Activated T-helper 9 cell treated with anti-CD3 and anti-CD28 coated beads, Interleukin-2, amount 50 U/mL, for 16 hours (primary cell): ENCODE measurements around the gene TNIP1.
A peak's percentile ranks its signal among the peaks of the same experiment; 100 is the strongest.

Source experiments
- DNase-seq: peaks from one replicate; pipeline ENCODE4 v3.0.0-alpha.2; 2020; ENCODE audit warnings: low read depth

Gene TNIP1

GRCh38 chr5:151083081-151083676, 2.3 kb upstream of the TNIP1 start:
- DNase-seq: peak; percentile 64

GRCh38 chr5:151082282-151082902, 1.6 kb upstream of the TNIP1 start:
- no peak for DNase-seq

GRCh38 chr5:151081431-151082281, 822 bp upstream of the TNIP1 start:
- no peak for DNase-seq

DNA sequence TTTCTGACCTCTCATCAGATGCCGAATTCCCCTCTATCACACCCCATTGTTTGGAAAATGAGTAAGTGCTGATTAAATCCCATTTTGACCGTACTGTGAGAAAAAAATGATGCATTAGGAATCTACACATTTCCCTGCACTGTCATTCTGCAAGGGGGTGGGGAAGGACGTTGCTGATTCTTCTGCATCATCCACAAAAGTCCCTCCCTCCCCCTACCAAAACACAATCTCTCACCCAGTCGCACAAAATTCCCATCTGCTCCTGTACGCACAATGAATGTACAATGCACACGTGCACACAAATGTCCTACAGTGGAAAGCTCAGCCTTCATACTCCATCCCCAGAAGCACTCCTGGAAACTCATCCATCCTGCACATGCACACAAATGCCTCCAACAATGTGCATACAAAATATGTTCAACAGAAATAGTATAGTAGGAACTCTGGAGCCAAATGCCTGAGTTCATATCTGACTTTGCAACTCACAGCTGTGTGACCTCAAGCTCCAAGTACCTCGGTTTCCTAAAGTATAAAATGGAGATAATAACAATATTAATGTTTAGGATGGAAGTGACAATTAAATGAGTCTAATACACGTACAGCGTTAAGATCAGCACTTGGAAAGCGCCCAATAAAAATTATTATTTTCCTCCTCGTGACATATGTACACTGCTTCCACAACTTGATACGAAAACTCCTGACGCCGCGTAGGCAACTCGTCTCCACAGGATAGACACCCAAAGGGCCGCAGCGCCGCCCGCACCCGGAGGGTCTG, 809 bp downstream of the TNIP1 start:
- no peak for DNase-seq

GRCh38 chr5:151078490-151079262, 2.2 kb downstream of the TNIP1 start:
- peak; percentile 69 for DNase-seq

DNA sequence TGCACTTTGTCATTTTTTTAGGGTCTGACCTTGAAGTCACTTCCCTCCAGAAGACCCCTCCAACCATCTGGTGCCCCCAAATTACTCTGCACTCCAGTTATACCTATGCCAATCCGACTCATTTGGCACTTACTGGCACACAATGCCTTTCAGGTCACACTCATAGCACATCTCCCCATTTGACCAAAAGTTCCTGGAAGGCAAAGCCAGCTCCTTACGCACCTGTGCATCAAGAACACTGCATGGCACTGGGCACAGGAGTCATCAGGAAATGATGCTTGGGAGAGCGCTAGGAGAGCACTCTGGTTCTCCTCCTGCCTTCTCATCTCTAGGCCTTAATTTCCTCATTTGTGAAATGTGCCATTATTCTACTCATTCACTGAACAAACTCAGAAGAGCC, 2.9 kb downstream of the TNIP1 start:
- DNase-seq: no peak

DNA sequence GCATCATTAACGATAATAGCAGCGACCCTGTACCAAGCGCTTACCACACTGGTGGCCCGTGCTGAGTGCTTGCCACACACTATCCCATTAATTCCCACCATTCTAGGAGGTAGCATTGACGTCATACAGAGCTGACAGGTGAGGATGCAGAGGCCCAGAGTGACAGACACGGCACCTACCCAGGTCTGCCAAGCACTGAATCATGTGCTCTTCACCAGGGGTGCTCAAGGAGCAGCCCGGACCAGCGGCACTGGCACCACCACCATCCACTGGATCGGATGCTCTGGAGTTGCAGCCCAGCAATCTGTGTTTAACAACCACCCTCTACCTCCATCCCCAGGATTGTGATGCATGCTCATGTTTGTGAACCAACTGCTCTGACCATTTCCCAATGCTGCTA, 3.4 kb downstream of the TNIP1 start:
- DNase-seq: no peak

DNA sequence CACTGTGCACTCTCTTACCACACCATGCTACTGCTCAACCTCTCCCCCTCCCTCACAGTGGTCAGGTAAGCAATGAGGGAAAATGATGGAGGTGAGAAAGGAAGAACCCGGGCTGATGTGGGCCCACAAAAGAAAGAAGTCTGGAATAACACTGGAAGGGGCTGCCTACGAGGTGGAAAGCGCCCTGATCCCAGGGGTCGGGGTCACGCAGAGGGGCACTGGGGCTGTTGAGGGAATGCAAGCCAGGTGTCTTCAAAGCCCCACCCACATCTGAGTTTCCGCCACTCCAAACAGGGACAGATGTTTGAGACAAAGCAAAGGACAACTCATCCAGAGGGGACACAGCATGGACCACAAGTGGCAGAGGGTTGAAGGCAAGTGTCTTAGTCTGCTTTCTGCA, 4.2 kb downstream of the TNIP1 start:
- DNase-seq: no peak

DNA sequence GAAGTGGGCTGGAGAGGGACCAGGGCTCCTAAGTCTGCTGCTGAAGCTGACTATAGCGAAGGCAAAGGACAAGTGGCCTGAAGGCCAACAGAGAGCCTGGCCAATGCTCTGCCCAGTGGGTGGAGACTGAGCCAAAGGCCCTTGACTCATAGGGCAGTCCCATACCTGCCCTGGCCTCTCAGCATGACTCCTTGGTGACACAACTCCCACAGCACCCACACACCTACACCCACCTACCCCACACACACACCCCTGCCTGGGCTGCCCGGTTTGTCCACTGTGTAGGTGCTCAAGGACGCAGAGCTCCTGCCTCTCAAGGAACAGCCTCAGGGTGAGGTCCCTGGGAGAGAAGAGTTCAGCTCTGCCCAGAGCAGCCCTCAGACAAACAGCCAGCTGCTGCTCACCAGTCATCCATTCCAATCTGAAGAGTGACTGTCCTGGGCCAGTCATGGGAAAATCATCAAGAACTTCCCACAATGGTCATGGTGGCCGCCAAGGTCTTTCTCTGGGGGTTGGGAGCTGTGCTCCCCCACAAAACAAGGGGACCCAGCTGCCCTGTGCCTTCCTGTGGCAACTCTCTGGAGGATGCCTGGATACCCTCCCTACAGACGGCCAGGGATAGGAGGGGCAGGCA, 5.0 kb downstream of the TNIP1 start:
- no peak for DNase-seq

GRCh38 chr5:151074557-151074956, 6.3 kb downstream of the TNIP1 start:
- no peak for DNase-seq

DNA sequence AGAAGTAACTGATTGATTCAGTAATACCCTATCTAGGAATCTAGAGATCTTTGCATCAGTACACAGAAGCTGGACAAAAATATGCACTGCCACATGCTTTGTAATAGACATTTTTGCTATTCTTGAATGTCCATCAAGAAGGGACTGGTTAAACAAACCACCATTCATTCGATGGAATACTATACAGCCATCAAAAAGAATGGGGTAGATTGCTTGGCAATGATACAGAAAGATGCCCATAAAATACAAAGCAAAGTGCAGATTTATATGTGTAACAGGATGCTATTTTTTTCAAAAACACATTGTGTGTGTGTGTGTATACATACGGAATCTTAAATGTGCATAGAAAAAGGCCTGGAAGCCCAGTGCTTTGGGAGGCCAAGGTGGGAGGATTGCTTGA, 7.6 kb downstream of the TNIP1 start:
- DNase-seq: no peak

DNA sequence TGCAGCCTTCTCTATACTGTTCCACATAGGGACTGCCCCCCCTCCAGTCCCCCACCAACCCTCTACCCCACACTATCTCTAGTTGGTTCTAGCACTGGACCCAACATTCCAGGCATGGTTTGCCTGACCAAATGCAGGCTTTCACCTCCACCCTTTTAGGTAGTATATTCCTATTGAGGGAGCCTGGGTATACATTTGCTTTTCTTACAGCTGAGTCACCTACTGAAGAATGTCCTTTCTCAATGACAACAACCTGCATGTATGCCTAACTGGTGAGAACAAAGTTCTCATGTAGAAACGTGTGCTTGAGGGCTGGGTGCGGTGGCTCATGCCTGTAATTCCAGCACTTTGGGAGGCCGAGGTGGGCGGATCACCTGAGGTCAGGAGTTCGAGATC, 8.2 kb downstream of the TNIP1 start:
- DNase-seq: no peak

GRCh38 chr5:151071848-151072629, 8.8 kb downstream of the TNIP1 start:
- DNase-seq: no peak

GRCh38 chr5:151071021-151071420, 9.8 kb downstream of the TNIP1 start:
- DNase-seq: no peak

GRCh38 chr5:151070449-151070848, 10.4 kb downstream of the TNIP1 start:
- DNase-seq: no peak

DNA sequence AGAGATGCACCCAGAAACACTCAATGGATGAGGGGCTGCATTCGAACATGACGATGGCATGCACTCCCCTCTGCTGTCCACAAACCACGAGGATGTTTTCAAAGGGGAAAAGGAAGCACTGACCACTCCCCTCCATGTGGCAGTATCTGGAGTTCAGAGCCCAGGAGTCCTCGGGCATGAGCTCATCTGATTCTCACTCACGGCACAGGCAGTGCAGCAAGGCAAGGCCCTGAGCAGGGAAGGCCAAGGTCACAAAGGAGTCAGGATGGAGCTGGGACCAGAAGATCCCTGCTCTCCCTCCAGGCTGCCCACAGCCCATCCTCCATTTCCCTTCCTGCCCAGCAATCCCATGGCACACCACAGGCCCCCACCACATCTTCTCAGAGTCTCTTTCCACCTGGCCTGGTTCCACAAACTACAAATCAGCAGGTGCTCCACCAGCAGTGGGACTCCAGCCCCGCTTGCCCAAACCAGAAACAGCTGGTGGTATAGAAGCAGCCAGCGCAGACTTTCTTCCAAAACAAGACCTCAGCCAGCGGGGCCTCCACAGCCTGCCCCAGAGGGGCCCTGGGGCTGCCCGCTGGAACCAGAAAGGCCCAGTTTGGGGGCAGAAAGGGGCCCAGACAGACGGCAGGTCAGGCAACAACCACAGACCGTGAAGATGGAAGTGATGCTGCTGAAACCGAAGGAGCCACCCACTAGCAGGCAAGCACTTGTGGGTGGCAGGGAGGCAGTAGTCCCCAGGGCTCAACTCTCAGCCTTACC, 12.2 kb downstream of the TNIP1 start:
- DNase-seq: no peak

DNA sequence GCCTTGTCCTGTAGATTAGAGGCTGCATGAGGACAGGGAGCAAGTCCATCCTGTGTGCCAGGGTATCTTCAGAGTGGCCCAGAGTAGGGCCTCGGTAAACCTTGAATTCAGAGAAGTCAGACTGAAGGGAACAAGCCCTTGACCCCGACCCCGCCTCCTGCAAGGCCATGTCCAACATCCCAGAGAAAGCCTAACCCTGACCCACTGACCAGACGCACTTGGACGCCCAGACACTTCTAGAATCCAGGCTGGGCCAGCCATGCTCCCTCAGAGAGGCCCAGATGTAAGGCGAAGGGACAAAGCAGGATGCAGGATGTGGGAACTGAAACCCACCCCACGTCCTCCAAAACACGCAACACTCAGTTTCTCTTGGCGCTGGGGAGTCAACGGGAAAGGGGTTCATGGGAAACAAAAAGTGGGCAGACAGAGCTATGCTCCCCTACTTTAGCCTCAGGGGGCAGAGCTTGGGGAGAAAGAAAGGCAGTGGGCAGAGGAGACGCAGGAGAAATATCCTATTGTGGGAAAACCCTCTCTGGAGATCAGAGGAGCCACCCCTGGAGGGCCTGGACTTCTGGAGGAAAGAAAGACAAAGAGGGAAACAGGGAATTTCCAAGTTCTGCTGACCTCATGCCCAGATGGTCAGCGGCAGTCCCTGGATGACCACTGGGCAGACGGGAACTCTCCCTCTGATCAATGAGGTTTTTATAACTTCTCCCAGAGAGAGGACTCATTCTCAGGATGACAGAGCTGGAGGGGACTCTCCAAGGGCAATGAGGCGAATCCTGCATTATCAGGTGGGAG, 13.0 kb downstream of the TNIP1 start:
- DNase-seq: no peak

- DNase-seq: no peak
Measured at GRCh38 chr5:151066920-151067319, 13.9 kb downstream of the TNIP1 start.

DNA sequence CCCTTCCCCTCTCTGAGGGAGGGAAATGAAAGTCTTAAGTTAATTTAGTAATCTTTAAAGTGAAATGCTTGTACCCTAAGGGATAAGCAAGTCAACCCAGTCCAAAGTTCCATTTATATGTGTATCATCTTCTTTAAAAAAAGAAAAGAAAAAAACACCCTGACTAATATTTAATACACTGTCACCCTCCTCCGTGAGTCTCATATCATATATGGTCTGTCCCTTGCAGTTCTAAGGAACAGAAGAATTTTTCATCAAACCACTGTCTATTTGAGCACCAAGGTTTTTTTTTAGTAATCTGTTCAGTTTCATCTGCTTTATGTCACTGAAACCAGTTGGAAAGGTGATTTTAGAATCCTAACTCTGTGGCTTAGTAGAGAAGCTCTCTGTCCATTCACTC, 15.2 kb downstream of the TNIP1 start:
- DNase-seq: no peak
